K562 (cell line): ENCODE measurements around the gene ZNRF3.

ENCODE experiments used
- CREB3L1 ChIP-seq: fragments of 450-650 bp; IDR thresholded peaks from 2 replicates; pipeline ENCODE4 v1.6.1; 2014; ENCODE audit warnings: low read depth, mild to moderate bottlenecking, moderate library complexity, borderline replicate concordance
- E2F4 ChIP-seq: sonication (generic); formaldehyde crosslinking; IDR thresholded peaks from 2 replicates; pipeline ENCODE4 v1.8.0; 2022; ENCODE audit warnings: mild to moderate bottlenecking, low read depth, missing genetic modification reagents
- ELK1 ChIP-seq: sonication (generic); formaldehyde crosslinking; IDR thresholded peaks from 2 replicates; pipeline ENCODE4 v1.8.1; 2022; ENCODE audit warnings: missing genetic modification reagents
- GATA2 ChIP-seq: sonication (generic); formaldehyde crosslinking; IDR thresholded peaks from 2 replicates; pipeline ENCODE4 v1.4.0; 2020; ENCODE audit warnings: mild to moderate bottlenecking, missing genetic modification reagents
- IRF1 ChIP-seq: sonication (generic); formaldehyde crosslinking; IDR thresholded peaks from 2 replicates; pipeline ENCODE4 v1.8.0; 2022; ENCODE audit warnings: missing genetic modification reagents, mild to moderate bottlenecking, borderline replicate concordance
- KLF13 ChIP-seq: fragments of 450-650 bp; IDR thresholded peaks from 2 replicates; pipeline ENCODE4 v1.6.1; 2016; ENCODE audit warnings: missing genetic modification characterization, low read depth, mild to moderate bottlenecking, missing compliant biosample characterization, moderate library complexity, borderline replicate concordance
- POLR2A ChIP-seq: fragments of 450-650 bp; conservative IDR thresholded peaks from 2 replicates; pipeline ENCODE4 v1.6.1; 2016
- POLR2AphosphoS5 ChIP-seq: IDR thresholded peaks from 2 replicates; pipeline ENCODE4 v1.6.1; 2011; ENCODE audit warnings: mild to moderate bottlenecking, low read depth, low read length, moderate library complexity; ENCODE audit not compliant: control insufficient read depth, insufficient read depth
- RBBP5 ChIP-seq: fragments of 200-600 bp; sonication (generic); IDR thresholded peaks from 2 replicates; pipeline ENCODE4 v1.6.1; 2012; ENCODE audit warnings: borderline replicate concordance, mild to moderate bottlenecking, low read length, control low read depth, inconsistent platforms; ENCODE audit not compliant: insufficient read depth, poor library complexity, severe bottlenecking
- SNRNP70 ChIP-seq: fragments of 200-400 bp; formaldehyde crosslinking; optimal IDR thresholded peaks from 2 replicates; pipeline ENCODE3; 2017; ENCODE audit warnings: low read depth, low read length
- TAF7 ChIP-seq: fragments of 450-650 bp; IDR thresholded peaks from 2 replicates; pipeline ENCODE4 v1.6.1; 2016; ENCODE audit warnings: missing genetic modification characterization, missing compliant biosample characterization
- ZFP36 ChIP-seq: fragments of 150-350 bp; IDR thresholded peaks from 2 replicates; pipeline ENCODE4 v1.6.1; 2018; ENCODE audit warnings: low read length, low read depth; ENCODE audit not compliant: partially characterized antibody

- no peak for TF ChIP-seq POLR2AphosphoS5
- no peak for TF ChIP-seq TAF7 (tag)
- TF ChIP-seq IRF1 (CRISPR knock-in tag), result no peak
- no peak for TF ChIP-seq CREB3L1
- TF ChIP-seq E2F4 (CRISPR knock-in tag), result no peak
- TF ChIP-seq SNRNP70, result no peak
- no peak for TF ChIP-seq ELK1 (CRISPR knock-in tag)
- no peak for TF ChIP-seq POLR2A
- TF ChIP-seq KLF13 (tag), result no peak
- TF ChIP-seq RBBP5, result no peak
- no peak for TF ChIP-seq GATA2 (CRISPR knock-in tag)
- TF ChIP-seq ZFP36, result no peak
These were observed 178.4 kb downstream of the ZNRF3 start, which contains the start of gene C22orf31 for GRCh38 chr22:29061773-29062172.
